Effector memory CD4-positive, alpha-beta T cell (primary cell): ENCODE measurements around the gene RIMS3.

ENCODE experiments used
- DNase-seq, 3 donors: peaks; one replicate each; pipeline ENCODE4 v3.0.0-alpha.2; 2020
- H3K27ac ChIP-seq: 2 replicates; pipeline ENCODE4 v1.7.0; 2013; ENCODE audit warnings: mild to moderate bottlenecking, low read length, moderate library complexity; ENCODE audit not compliant: insufficient read depth, poor library complexity, severe bottlenecking
- H3K27me3 ChIP-seq: replicated peaks from 2 replicates; pipeline ENCODE4 v1.7.0; 2013; ENCODE audit warnings: mild to moderate bottlenecking, low read length; ENCODE audit not compliant: insufficient read depth, control insufficient read depth, poor library complexity, severe bottlenecking
- H3K36me3 ChIP-seq: 2 replicates; pipeline ENCODE4 v1.7.0; 2013; ENCODE audit warnings: mild to moderate bottlenecking, low read length, moderate library complexity; ENCODE audit not compliant: control insufficient read depth, insufficient read depth
- H3K4me1 ChIP-seq: 2 replicates; pipeline ENCODE4 v1.7.0; 2013; ENCODE audit warnings: low read length, mild to moderate bottlenecking; ENCODE audit not compliant: control insufficient read depth, insufficient read depth, poor library complexity, severe bottlenecking
- H3K4me3 ChIP-seq: 2 replicates; pipeline ENCODE4 v1.7.0; 2013; ENCODE audit warnings: low read length, low read depth, mild to moderate bottlenecking; ENCODE audit not compliant: insufficient read depth, poor library complexity, severe bottlenecking
- H3K9me3 ChIP-seq: 2 replicates; pipeline ENCODE4 v1.7.0; 2013; ENCODE audit warnings: mild to moderate bottlenecking, low read length, moderate library complexity; ENCODE audit not compliant: control insufficient read depth

The RIMS3 gene

DNA sequence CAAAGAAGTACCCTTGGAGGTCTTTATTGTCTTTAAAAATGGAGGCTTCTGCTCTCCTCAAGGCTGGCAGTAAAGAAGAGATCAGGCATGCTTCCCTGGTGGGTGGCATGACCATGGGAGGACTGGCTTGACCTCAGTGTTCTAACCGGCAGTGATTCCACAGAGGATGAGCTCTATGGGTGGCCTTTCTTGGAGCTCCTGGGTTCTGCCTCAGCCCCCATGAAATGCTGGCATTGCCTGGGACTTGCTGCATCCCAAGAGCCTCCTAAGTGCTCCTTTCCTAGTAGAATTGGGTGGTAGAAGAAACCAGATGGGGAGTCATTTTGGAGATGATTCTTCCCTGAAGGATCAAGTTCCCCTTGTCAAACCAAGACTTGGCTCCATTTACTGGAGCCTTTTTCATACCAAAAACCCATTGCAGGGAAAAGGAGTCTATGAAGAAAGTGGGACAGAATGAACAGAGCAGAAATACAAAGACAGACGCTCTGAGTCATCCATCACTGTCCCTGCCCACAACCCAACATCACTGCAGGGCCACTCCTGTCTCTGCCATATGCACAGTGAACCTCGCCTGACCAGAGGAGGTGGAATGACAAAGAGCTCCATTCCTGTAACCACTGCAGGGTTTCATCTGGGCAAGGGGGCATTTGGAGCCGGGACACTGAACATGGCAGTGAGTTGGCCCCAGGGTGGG lies 42.4 kb downstream of the RIMS3 start:
- Histone ChIP-seq H3K9me3 (no peaks in the 10 kb centered on the region), H3K36me3 (no peaks in the 10 kb centered on the region), H3K4me3 (no peak overlapping the region), H3K27ac (no peak overlapping the region), H3K27me3 (no peaks in the 10 kb centered on the region), H3K4me1 (no peaks in the 10 kb centered on the region)
- no peak for DNase-seq

DNA sequence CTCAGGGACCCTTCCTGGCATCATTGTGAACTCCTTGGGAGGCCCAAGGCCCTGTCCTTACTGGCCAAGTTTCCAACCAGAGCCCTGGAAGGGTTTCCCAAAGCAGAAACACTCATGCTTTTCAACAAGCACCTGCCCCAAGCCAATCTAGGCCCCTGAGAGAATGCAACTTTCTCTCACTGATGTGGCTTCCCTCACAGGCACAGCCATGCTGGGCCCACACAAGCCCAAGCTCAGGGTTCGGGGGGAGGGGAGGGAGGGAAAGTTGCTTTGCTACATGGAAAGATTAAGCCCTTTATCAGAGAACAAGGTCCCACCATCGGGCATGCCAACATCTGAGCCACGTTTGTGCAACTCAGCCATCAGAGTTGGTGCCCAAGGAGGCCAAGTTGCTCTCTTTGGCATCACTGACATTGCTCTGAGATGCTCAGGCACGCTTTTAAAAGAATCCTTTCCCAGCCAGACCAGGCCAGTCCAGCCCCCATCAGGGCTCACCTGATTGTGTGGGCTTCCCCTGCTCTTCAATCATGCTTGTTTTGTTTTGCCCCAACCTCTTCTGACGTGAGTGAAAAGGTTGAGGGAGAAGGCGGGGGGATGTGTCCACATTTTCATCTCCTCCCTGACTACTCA lies 43.5 kb downstream of the RIMS3 start:
- no peak for DNase-seq
- Histone ChIP-seq H3K36me3 (no peaks in the 10 kb centered on the region), H3K4me1 (no peaks in the 10 kb centered on the region), H3K9me3 (no peaks in the 10 kb centered on the region), H3K27me3 (no peaks in the 10 kb centered on the region), H3K27ac (no peak overlapping the region), H3K4me3 (no peak overlapping the region)

DNA sequence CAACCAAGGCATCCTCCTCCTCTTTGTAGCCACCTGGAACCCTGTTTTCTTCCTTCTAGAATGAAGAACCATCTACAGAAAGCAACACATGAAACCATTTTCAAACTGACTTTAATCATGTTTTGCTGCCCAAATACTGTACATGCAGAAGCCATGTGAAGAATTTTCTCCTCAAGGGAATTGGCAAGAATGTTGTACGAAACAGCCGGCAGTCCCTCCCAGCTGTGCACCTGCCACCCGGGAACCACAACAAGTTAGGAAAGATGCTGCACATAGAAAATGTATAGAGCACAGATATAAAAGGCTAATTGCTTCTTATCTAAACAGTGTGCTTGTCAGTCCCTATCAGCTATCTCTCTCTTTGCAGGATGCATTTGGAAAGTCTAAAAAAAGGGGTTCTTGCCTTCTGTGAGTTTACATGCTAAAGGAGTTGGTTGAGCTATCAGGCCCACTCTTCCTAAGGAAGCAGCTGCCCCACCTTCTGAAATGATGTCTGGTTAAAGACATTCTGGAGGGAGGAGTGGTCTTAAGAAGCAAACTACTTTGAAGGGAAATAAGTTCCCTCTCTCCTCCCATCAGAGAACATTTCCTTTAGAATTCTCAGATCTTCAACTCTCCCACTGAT lies 44.8 kb downstream of the RIMS3 start:
- H3K4me3 ChIP-seq = no peak overlapping the region
- no peak for DNase-seq
- H3K27ac ChIP-seq = no peak overlapping the region
- H3K9me3 ChIP-seq = no peaks in the 10 kb centered on the region
- no peaks in the 10 kb centered on the region for H3K4me1 ChIP-seq
- no peaks in the 10 kb centered on the region for H3K27me3 ChIP-seq
- H3K36me3 ChIP-seq = no peaks in the 10 kb centered on the region

DNA sequence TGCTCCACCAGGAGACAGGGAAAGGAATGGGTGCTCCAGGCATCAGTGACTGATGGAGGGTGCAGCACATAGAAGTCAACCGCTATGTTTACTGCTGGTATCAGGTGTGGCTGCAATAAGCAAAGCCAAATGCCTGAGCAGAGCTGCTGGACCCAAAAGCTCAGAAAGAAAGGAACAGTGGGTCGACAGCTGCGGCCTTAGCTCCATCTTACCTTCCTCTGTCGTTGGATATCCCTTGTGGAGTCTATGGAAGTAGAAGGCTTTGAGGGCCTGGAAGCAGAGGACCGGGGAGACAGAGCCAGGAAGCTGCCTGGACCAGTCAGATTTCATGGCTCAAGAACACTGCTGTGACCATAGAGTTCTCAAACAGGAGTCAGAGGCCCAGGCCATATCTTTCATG lies 45.3 kb downstream of the RIMS3 start:
- DNase-seq = no peak
- no peaks in the 10 kb centered on the region for H3K9me3 ChIP-seq
- H3K27me3 ChIP-seq = no peaks in the 10 kb centered on the region
- H3K27ac ChIP-seq = no peak overlapping the region
- H3K4me1 ChIP-seq = no peaks in the 10 kb centered on the region
- H3K36me3 ChIP-seq = no peaks in the 10 kb centered on the region
- H3K4me3 ChIP-seq = no peak overlapping the region

DNA sequence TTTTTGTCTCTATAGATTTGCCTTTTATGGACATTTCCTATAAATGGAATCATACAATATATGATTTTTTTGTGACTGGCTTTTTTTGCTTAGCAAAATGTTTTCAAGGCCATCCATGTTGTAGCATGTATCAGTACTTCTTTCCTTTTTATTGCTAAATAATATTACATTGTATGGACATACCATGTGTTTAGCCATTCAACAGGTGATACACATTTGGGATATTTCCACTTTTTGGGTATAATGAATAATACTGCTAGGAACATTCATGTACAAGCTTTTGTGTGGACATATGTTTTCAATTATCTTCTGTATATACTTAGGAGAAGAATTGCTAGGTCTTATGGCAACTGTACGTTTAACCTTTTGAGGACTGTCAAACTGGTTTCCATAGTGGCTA lies 47.4 kb downstream of the RIMS3 start:
- DNase-seq = no peak
- no peak overlapping the region for H3K4me3 ChIP-seq
- H3K27ac ChIP-seq = no peak overlapping the region
- no peaks in the 10 kb centered on the region for H3K4me1 ChIP-seq
- no peaks in the 10 kb centered on the region for H3K9me3 ChIP-seq
- H3K27me3 ChIP-seq = no peaks in the 10 kb centered on the region
- H3K36me3 ChIP-seq = no peaks in the 10 kb centered on the region

DNA sequence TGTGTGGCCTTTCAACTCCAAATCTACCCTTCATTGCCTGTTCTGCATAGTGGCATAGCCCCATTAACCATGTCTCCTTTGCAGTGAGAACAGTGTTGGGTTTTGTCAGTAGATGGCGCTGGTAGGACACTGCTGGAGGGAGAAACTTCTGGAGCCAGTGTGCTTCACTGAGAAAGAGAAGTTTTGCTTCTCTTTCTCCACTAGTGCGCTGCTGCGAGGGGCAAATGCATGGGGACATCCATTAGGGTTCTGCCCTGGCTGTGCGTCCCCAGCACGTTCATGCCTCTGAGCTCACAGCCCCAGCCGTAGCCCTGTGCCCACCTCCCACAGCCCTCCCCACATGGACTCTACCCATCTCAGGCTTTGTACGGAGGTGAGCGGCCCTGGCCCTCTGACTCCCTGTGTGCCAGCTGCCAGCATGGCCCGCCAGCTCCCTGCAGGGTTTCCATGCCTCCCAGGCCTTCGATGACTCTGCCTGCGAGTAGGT lies 53.1 kb downstream of the RIMS3 start:
- peak; percentile 34 to 55 (median 35) for DNase-seq
- H3K4me1 ChIP-seq = no peaks in the 10 kb centered on the region

DNA sequence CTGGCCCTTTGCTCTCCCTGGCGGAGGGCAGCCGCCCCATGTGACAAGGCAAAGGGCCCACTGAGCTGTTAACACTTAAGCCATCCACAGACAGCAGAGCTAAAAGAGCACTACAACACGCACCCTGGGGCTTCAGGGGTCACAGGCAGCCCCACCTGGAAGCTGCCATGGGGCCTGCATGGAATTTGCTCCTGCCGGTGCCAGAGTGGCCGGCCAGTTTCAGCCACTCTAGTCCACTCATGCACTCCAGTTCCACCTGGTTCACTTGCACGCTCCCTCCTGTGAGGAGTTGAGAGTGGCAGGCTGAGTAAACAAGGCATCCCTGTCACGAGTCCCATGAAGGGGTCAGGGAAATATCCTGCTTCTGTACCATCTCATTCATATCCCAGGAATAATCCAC lies 55.3 kb downstream of the RIMS3 start:
- H3K27ac ChIP-seq = no peak overlapping the region
- no peak for DNase-seq
- H3K4me3 ChIP-seq = no peak overlapping the region
- no peaks in the 10 kb centered on the region for H3K9me3 ChIP-seq
- H3K4me1 ChIP-seq = no peaks in the 10 kb centered on the region
- no peaks in the 10 kb centered on the region for H3K36me3 ChIP-seq
- H3K27me3 ChIP-seq = no peaks in the 10 kb centered on the region

More for the DNA sequence above, 53.1 kb downstream of the RIMS3 start:
- no peaks in the 10 kb centered on the region for H3K9me3 ChIP-seq
- no peaks in the 10 kb centered on the region for H3K36me3 ChIP-seq
- H3K27me3 ChIP-seq = no peaks in the 10 kb centered on the region
- no peak overlapping the region for H3K27ac ChIP-seq
- H3K4me3 ChIP-seq = no peak overlapping the region

DNA sequence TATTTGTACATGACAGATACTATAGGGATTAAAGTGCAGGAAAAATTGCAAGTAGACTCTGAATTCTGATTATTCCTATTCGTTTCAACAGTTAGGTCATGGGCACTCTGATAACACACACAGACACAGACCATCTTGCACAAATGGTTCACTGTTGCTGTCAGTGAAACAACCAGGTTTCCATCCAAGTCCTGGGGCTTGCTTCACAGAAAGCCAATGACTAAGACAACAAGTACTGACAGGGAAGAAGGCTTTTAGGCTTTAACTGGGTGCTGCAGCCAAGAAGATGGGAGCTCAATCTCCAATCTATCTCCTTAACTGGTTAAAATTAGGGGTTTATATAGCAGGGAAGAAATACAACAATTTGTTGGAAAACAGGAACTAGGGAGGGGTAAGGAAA lies 57.6 kb downstream of the RIMS3 start:
- DNase-seq = no peak
- Histone ChIP-seq H3K4me1 (no peaks in the 10 kb centered on the region), H3K27ac (no peak overlapping the region), H3K27me3 (no peaks in the 10 kb centered on the region), H3K4me3 (no peak overlapping the region), H3K36me3 (no peaks in the 10 kb centered on the region), H3K9me3 (no peaks in the 10 kb centered on the region)

DNA sequence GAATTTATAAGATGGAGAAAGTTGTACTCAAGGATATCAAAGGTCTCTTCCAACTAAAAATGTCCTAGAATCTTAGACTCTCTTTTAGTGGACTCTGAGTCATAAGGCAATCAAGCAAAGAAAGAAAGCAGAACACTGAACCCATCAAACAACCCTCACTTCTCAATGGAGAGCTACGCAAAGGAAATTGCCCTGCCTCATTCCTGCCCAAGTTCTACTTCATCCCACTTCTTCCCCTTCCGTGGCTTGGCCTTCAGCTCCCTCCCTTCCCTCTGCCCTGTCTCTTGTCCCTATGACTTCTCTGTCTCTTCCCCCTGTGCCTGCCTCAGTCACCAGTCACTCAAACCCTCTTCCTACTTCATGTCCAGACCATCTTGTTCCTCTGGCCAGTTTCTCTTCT lies 58.5 kb downstream of the RIMS3 start:
- Histone ChIP-seq H3K4me1 (no peaks in the 10 kb centered on the region), H3K9me3 (no peaks in the 10 kb centered on the region), H3K36me3 (no peaks in the 10 kb centered on the region), H3K4me3 (no peak overlapping the region), H3K27me3 (no peaks in the 10 kb centered on the region), H3K27ac (no peak overlapping the region)
- DNase-seq = no peak

DNA sequence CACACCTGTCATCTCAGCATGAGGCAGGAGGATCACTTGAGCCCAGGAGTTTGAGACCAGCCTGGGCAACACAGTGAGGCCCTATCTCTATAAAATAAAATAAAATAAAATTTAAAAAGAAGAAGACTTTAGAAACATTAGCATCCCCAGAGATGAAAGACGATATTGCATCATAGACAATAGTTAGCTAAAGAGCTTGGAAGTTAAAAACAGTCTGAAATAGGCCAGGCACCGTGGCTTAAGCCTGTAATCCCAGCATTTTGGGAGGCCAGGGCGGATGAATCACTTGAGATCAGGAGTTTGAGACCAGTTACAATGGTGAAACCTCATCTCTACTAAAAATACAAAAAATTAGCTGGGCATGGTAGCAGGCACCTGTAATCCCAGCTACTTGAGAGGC lies 59.3 kb downstream of the RIMS3 start:
- DNase-seq = no peak
- Histone ChIP-seq H3K4me3 (no peak overlapping the region), H3K36me3 (no peaks in the 10 kb centered on the region), H3K4me1 (no peaks in the 10 kb centered on the region), H3K27ac (no peak overlapping the region), H3K9me3 (no peaks in the 10 kb centered on the region), H3K27me3 (no peaks in the 10 kb centered on the region)
